GM12878 (cell line): ENCODE measurements around the gene BCAS3. TPM values are rescaled to one million over a fixed set of nuclear protein-coding genes. Genes with fewer than 3 reads are reported as not detected.

Experiments
- ATAC-seq: fragments of 200-7000 bp; cut with Tn5 transposase; 3 replicates; pipeline ENCODE4 v1.9.1; 2020; ENCODE audit warnings: mild to moderate bottlenecking, moderate library complexity
- BruUV-seq: library from RNA; stranded (reverse); fragments of 400-500 nt; replicated peaks from 2 replicates; lab custom pipeline; 2021; lab: Mats Ljungman, UMichigan
- CTCF ChIA-PET: fragments of 300-600 bp; sonication (Branson Sonifier 250); formaldehyde crosslinking; extraction: SDS; loops from one replicate; lab custom pipeline; 2021; ENCODE audit warnings: inconsistent platforms; lab: Yijun Ruan, JAX
- POLR2A ChIA-PET: fragments of 350-600 bp; formaldehyde crosslinking; extraction: SDS; loops from one replicate; lab custom pipeline; 2021; ENCODE audit warnings: inconsistent platforms; lab: Charles Lee
- RAD21 ChIA-PET: fragments of 300-600 bp; sonication (Branson Sonifier 250); formaldehyde crosslinking; loops from one replicate; lab custom pipeline; 2023; ENCODE audit warnings: antibody characterized with exemption; ENCODE audit not compliant: unreplicated experiment; lab: Charles Lee
- SMC1A ChIA-PET: fragments of 300-600 bp; sonication (Branson Sonifier 250); formaldehyde crosslinking; loops from one replicate; lab custom pipeline; 2023; ENCODE audit not compliant: unreplicated experiment, uncharacterized antibody; lab: Charles Lee
- DNase-seq: peaks from one replicate; pipeline ENCODE4 v3.0.0-alpha.2; 2011; ENCODE audit warnings: low read depth, low spot score
- FAIRE-seq: peaks from 3 replicates; lab custom pipeline; 2011; peaks lifted over from hg19 to GRCh38; lab: Jason Lieb, UNC
- H2AFZ ChIP-seq: 2 replicates; pipeline ENCODE4 v1.6.0; 2011; ENCODE audit warnings: low read depth, low read length, control low read depth; ENCODE audit not compliant: control insufficient read depth
- H3K27ac ChIP-seq: 2 replicates; pipeline ENCODE4 v1.5.1; 2011; ENCODE audit warnings: control low read depth; ENCODE audit not compliant: control insufficient read depth, insufficient read depth
- H3K27me3 ChIP-seq, 2 experiments: replicated peaks in 1 of 2; 2 replicates each; pipeline versions ENCODE4 v1.6.0 to v1.6.1; 2011; ENCODE audit warnings: low read length in 1 of 2; ENCODE audit not compliant: control insufficient read depth in 2 of 2, insufficient read depth in 2 of 2
- H3K36me3 ChIP-seq, 2 experiments: 2 replicates each; pipeline ENCODE4 v1.5.1; 2011; ENCODE audit warnings: low read length in 1 of 2; ENCODE audit not compliant: control insufficient read depth in 2 of 2, insufficient read depth in 2 of 2
- H3K4me1 ChIP-seq: 2 replicates; pipeline ENCODE4 v1.6.1; 2011; ENCODE audit warnings: mild to moderate bottlenecking, low read length, moderate library complexity, mixed read lengths; ENCODE audit not compliant: control insufficient read depth, insufficient read depth
- H3K4me2 ChIP-seq: 2 replicates; pipeline ENCODE4 v1.6.0; 2011; ENCODE audit warnings: control low read depth; ENCODE audit not compliant: control insufficient read depth, insufficient read depth
- H3K4me3 ChIP-seq: fragments of 200-600 bp; sonication (generic); 2 replicates; pipeline ENCODE4 v1.5.1; 2016
- H3K79me2 ChIP-seq: 2 replicates; pipeline ENCODE4 v1.6.0; 2011; ENCODE audit warnings: low read length; ENCODE audit not compliant: control insufficient read depth, insufficient read depth
- H3K9ac ChIP-seq: 2 replicates; pipeline ENCODE4 v1.8.0; 2011; ENCODE audit warnings: low read length, control low read depth, mixed read lengths; ENCODE audit not compliant: control insufficient read depth, insufficient read depth
- H3K9me3 ChIP-seq: replicated peaks from 3 replicates; pipeline ENCODE4 v1.5.1; 2011; ENCODE audit warnings: mild to moderate bottlenecking, low read length; ENCODE audit not compliant: control insufficient read depth, insufficient read depth
- H4K20me1 ChIP-seq: 2 replicates; pipeline ENCODE4 v1.6.0; 2011; ENCODE audit not compliant: control insufficient read depth, insufficient read depth
- MEF2A ChIP-seq: IDR thresholded peaks from 2 replicates; pipeline ENCODE4 v1.6.1; 2011; ENCODE audit warnings: low read depth, mild to moderate bottlenecking, low read length, moderate library complexity; ENCODE audit not compliant: insufficient read depth
- MYB ChIP-seq: fragments of 150-350 bp; IDR thresholded peaks from 2 replicates; pipeline ENCODE4 v1.6.1; 2014; ENCODE audit warnings: mild to moderate bottlenecking, low read depth, low read length, borderline replicate concordance
- NFYB ChIP-seq: IDR thresholded peaks from 2 replicates; pipeline ENCODE4 v1.6.1; 2011; ENCODE audit warnings: low read depth, mild to moderate bottlenecking, low read length, improper control_type of control experiment, moderate library complexity; ENCODE audit not compliant: insufficient read depth
- PRDM15 ChIP-seq: fragments of 450-650 bp; formaldehyde crosslinking; IDR thresholded peaks from 2 replicates; pipeline ENCODE4 v1.4.0; 2020; ENCODE audit warnings: mild to moderate bottlenecking, moderate library complexity
- TCF3 ChIP-seq: IDR thresholded peaks from 2 replicates; pipeline ENCODE4 v1.6.1; 2012; ENCODE audit warnings: low read depth, mild to moderate bottlenecking, low read length, borderline replicate concordance; ENCODE audit not compliant: insufficient read depth
- USF2 ChIP-seq: IDR thresholded peaks from 2 replicates; pipeline ENCODE4 v1.6.1; 2011; ENCODE audit warnings: low read depth, low read length, improper control_type of control experiment, borderline replicate concordance
- ZBTB40 ChIP-seq: fragments of 450-650 bp; IDR thresholded peaks from 2 replicates; pipeline ENCODE4 v1.6.1; 2016; ENCODE audit warnings: mild to moderate bottlenecking, moderate library complexity, borderline replicate concordance
- in situ Hi-C: fragments of 300-500 bp; cut with MboI; formaldehyde crosslinking; loops from 9 replicates; pipeline ENCODE4 v1.14.3; 2018; ENCODE audit warnings: mixed read lengths
- intact Hi-C: fragments of 100-400 bp; cut with micrococcal nuclease; formaldehyde crosslinking; loops from one replicate; pipeline ENCODE4 v1.14.2; 2022; ENCODE audit not compliant: unreplicated experiment
- polyA plus RNA-seq, 11 experiments: library from polyadenylated mRNA; depleted of rRNA in 4 of 11; unstranded in 6 of 11; stranded (reverse) in 5 of 11; fragments of >200 nt; fragmentation: Nextera tagmentation in 4 of 11; fragmentation: Illumina TruSeq in 1 of 11; extraction: Ambion mirVana in 4 of 11; extraction: Trizol in 1 of 11; gene quantifications; 1 replicate in 1 of 11; 2 replicates in 10 of 11; pipeline versions ENCODE4 v1.2.1 to v1.2.3, GENCODE V29; 2011 to 2016; ENCODE audit warnings: inconsistent platforms in 2 of 11, missing spikeins in 2 of 11, low read depth in 1 of 11
- total RNA-seq, 4 experiments: library from RNA; depleted of rRNA in 3 of 4; stranded (reverse); fragments of >200 nt in 3 of 4; fragmentation: Illumina TruSeq in 1 of 4; extraction: Trizol in 1 of 4; gene quantifications; 2 replicates each; pipeline versions ENCODE4 v1.2.1 to v1.2.3, GENCODE V29; 2013 to 2021
- TF ChIP-seq, protein P1 (sequence below): fragments of 450-650 bp; IDR thresholded peaks from 2 replicates; pipeline ENCODE4 v1.6.1; 2016; ENCODE audit warnings: mild to moderate bottlenecking

BCAS3 gene
- total and polyA plus RNA-seq, 10 of the 15 experiments (the other 5 are each of a cell fraction or from before 2014, with no cell fraction given), result 2.1 to 11.0 (median 6.6) TPM

GRCh38 chr17:61047515-61047914, 369.9 kb downstream of the BCAS3 start:
- Histone ChIP-seq H3K27ac (no peak overlapping the region), H3K79me2 (no peaks in the 10 kb centered on the region), H3K9me3 (no peaks in the 10 kb centered on the region), H3K27me3 (no peaks in the 10 kb centered on the region), H2AFZ (no peak overlapping the region), H3K4me3 (no peak overlapping the region), H3K36me3 (no peaks in the 10 kb centered on the region), H3K4me1 (no peaks in the 10 kb centered on the region), H3K4me2 (no peak overlapping the region), H3K9ac (no peak overlapping the region), H4K20me1 (no peaks in the 10 kb centered on the region)
- in situ Hi-C loops (no loop called here), intact Hi-C loops (no loop called here)
- ATAC-seq (no peak), FAIRE-seq (no peak), DNase-seq (no peak)
- TF ChIP-seq PRDM15 (CRISPR knock-in tag), result no peak
- TF ChIP-seq, protein P1, sequence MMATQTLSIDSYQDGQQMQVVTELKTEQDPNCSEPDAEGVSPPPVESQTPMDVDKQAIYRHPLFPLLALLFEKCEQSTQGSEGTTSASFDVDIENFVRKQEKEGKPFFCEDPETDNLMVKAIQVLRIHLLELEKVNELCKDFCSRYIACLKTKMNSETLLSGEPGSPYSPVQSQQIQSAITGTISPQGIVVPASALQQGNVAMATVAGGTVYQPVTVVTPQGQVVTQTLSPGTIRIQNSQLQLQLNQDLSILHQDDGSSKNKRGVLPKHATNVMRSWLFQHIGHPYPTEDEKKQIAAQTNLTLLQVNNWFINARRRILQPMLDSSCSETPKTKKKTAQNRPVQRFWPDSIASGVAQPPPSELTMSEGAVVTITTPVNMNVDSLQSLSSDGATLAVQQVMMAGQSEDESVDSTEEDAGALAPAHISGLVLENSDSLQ, result no peak
- no peak for TF ChIP-seq USF2
- TF ChIP-seq NFYB, result no peak
- TF ChIP-seq ZBTB40, result no peak
- no peak for TF ChIP-seq MEF2A
- no peak for TF ChIP-seq MYB
- TF ChIP-seq TCF3, result no peak
- BruUV-seq, result no TSS peak
- CTCF ChIA-PET, result interaction anchor here (0.9 to 1.0 kb wide), 2 partner anchors 10 to 20 kb away, joined by 3 read pairs; no protein-coding TSS in a partner anchor
- RAD21 ChIA-PET, result interaction anchor here (0.8 to 1.3 kb wide), 4 partner anchors 19 to 185 kb away, joined by 3 to 4 read pairs (median 3); no protein-coding TSS in a partner anchor
- SMC1A ChIA-PET, result interaction anchor here (0.7 to 1.5 kb wide), 7 partner anchors 10 to 370 kb away, joined by 3 to 6 read pairs (median 5); partner anchors contain the start of gene BCAS3
- POLR2A ChIA-PET, result no interaction called here
